HG02981 (cell line): ENCODE measurements around the gene MICAL2.
A peak's percentile ranks its signal among the peaks of the same experiment; 100 is the strongest.

Experiments used
- ATAC-seq: cut with Tn5 transposase; IDR thresholded peaks from one replicate; pipeline ENCODE4 v1.9.1; 2021; ENCODE audit warnings: mild to moderate bottlenecking, moderate library complexity; ENCODE audit not compliant: unreplicated experiment

Gene MICAL2

GRCh38 chr11:12098601-12099000 lies 11.8 kb upstream of the MICAL2 start:
- no peak for ATAC-seq

GRCh38 chr11:12099132-12099873 lies 11.1 kb upstream of the MICAL2 start:
- ATAC-seq = no peak

- no peak for ATAC-seq
Observed at GRCh38 chr11:12100429-12100828, 10.0 kb upstream of the MICAL2 start.

- ATAC-seq = no peak
Observed at GRCh38 chr11:12100841-12101242, 9.5 kb upstream of the MICAL2 start.

- no peak for ATAC-seq
Observed at GRCh38 chr11:12101318-12101717, 9.1 kb upstream of the MICAL2 start.

- ATAC-seq = no peak
Observed at GRCh38 chr11:12102588-12103410, 7.6 kb upstream of the MICAL2 start.

- ATAC-seq = no peak
Observed at GRCh38 chr11:12103411-12104225, 6.8 kb upstream of the MICAL2 start.

GRCh38 chr11:12105471-12105870 lies 4.9 kb upstream of the MICAL2 start:
- no peak for ATAC-seq

- ATAC-seq = no peak
Observed at GRCh38 chr11:12106101-12106500, 4.3 kb upstream of the MICAL2 start.

GRCh38 chr11:12106501-12106900 lies 3.9 kb upstream of the MICAL2 start:
- ATAC-seq = no peak

GRCh38 chr11:12108875-12109453 lies 1.4 kb upstream of the MICAL2 start:
- no peak for ATAC-seq

GRCh38 chr11:12109591-12110196 lies 696 bp upstream of the MICAL2 start:
- ATAC-seq = no peak

GRCh38 chr11:12110714-12111548 lies 541 bp downstream of the MICAL2 start:
- peak; percentile 35 for ATAC-seq

- ATAC-seq = no peak
Observed at GRCh38 chr11:12111549-12112520, 1.4 kb downstream of the MICAL2 start.

- no peak for ATAC-seq
Observed at GRCh38 chr11:12112750-12113149, 2.4 kb downstream of the MICAL2 start.

- ATAC-seq = no peak
Observed at GRCh38 chr11:12113294-12113693, 2.9 kb downstream of the MICAL2 start.

- no peak for ATAC-seq
Observed at GRCh38 chr11:12114193-12115033, 4.0 kb downstream of the MICAL2 start.
